ENCODE results near the gene GRIN3B. TPM values are rescaled to one million over a fixed set of nuclear protein-coding genes. Genes with fewer than 3 reads are reported as not detected.

Gene GRIN3B
- total and polyA plus RNA-seq, 2 donors (not counting 1 experiment from before 2014, with no cell fraction given) = 0.10 to 0.42 TPM

DNA sequence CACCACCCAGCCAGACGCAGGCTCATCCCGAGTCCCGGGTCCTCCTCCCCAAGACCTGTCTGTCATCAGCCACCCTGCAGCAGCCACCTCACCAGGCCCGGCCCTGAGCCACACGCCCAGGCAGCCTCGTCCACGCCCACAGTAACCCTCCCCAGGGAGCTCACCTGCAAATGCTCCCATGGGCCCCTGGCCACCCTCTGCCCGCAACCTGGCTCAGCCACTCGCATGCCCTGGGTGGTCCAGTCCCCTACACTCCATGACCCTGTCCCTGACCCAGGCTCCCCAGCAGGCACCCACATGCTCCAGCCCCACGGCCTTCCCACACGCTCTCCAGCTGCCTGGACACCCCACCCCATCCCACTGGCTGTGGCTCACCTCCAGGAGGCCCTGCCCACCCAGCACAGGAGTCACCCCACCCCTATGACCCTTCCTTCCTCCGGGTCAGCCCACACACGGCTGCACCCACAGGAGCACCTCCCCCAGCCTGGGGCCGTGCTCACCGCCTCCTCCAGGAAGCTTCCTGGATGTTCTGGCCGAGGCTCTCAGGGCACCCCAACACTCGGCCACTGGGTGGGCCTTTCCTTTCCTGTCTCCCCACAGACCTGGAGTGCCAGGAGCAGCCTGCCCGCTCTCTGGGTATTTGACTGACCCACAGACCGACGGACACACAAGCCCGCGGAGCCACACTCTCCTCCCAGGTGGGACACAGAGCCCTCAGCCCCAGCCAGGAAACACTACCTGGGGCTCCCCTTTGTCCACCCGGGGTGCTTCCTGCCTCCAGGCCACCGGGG is 17.1 kb downstream of the GRIN3B start:
- no peaks in the 10 kb centered on the region for H3K9me3 Mint-ChIP-seq (ENCODE audit: insufficient read depth)
- H3K27me3 Mint-ChIP-seq = no peaks in the 10 kb centered on the region
- H3K27me3 ChIP-seq (replicated peaks in 1 of 4; ENCODE audit: control extremely low read depth in 1 of 4, control insufficient read depth in 3 of 4, insufficient read depth in 4 of 4, low read length in 3 of 4) = no peaks in the 10 kb centered on the region
- ChIA-PET POLR2A (interaction anchor here (0.6 to 1.6 kb wide), 5 partner anchors 8 to 85 kb away, joined by 3 to 11 read pairs (median 6); partner anchors contain the start of gene CNN2), CTCF (interaction anchor here (0.5 kb wide), 1 partner anchor 14 kb away, joined by 3 read pairs; no protein-coding TSS in a partner anchor)
- peaks cover 0 to 29% of the 10 kb centered on the region in 2 experiments for H3K36me3 ChIP-seq (replicated peaks in 1 of 2; ENCODE audit: control extremely low read depth in 1 of 2, control insufficient read depth in 1 of 2, extremely low read depth in 1 of 2, insufficient read depth in 2 of 2, low read length in 1 of 2)
- intact Hi-C loops (cut with micrococcal nuclease) = no loop called here
- peak overlapping the region in 1 of 5 experiments; percentile 9 for H3K4me3 ChIP-seq (ENCODE audit: control extremely low read depth in 1 of 5, extremely low read depth in 1 of 5, insufficient read depth in 1 of 5, low read depth in 2 of 5, low read length in 4 of 5)
- peak overlapping the region; percentile 85 for H3K27ac Mint-ChIP-seq
- peak overlapping the region; percentile 79 for H3K4me3 Mint-ChIP-seq
- DNase-seq (no peak), ATAC-seq (ENCODE audit: low read depth) (no peak)
- H2AFZ ChIP-seq (ENCODE audit: insufficient read depth, low read depth, low read length, poor library complexity, severe bottlenecking) = no peak overlapping the region
- H3K4me1 Mint-ChIP-seq = peaks cover 51% of the 10 kb centered on the region
- H4K20me1 ChIP-seq (ENCODE audit: control insufficient read depth, insufficient read depth, low read length, poor library complexity, severe bottlenecking) = peaks cover 84% of the 10 kb centered on the region
- TF ChIP-seq CTCF (IDR thresholded peaks at IDR 0.05) (no peak), EZH2 (IDR thresholded peaks at IDR 0.05; ENCODE audit: borderline replicate concordance, insufficient read depth, low read depth, low read length, poor library complexity, severe bottlenecking) (no peak)
- H3K4me1 ChIP-seq (ENCODE audit: control insufficient read depth in 2 of 2, insufficient read depth in 2 of 2, low read length in 2 of 2) = peaks cover 41 to 65% of the 10 kb centered on the region in 2 donors
- H3K9me3 ChIP-seq (ENCODE audit: control extremely low read depth in 1 of 3, control insufficient read depth in 2 of 3, insufficient read depth in 1 of 3, low read length in 2 of 3) = no peaks in the 10 kb centered on the region
- WGBS (ENCODE audit: insufficient coverage) = 67% methylated on average over 24 of the region's 24 CpGs
- peak overlapping the region; percentile 57 for H3K4me2 ChIP-seq (replicated peaks; ENCODE audit: low read depth, low read length, poor library complexity, severe bottlenecking)
- peak overlapping the region; percentile 15 for H3K9ac ChIP-seq (ENCODE audit: low read length)
- H3K27ac ChIP-seq (ENCODE audit: low read length in 2 of 2) = no peak overlapping the region
- H3K79me2 ChIP-seq (ENCODE audit: control insufficient read depth, insufficient read depth, low read length) = peaks cover 83% of the 10 kb centered on the region

DNA sequence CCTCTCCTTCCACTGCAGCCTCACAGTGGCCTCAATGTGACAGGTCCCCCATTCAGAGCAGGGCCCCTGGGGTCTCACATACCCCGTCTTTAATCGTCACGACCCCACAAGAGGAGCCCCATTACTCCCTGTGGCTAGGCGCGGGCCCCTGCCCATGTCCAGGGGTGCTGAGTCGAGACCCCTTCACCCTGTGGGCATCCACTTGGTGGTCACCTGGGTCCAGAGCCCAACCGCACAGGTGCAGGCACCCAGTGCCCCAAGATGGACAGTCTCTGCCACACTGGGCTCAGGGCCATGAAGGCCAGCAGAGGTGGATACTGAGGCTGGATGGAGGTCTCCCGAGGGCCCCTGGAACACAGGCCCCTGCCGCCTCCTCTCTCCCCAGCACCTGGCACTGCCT is 17.7 kb downstream of the GRIN3B start:
- WGBS (ENCODE audit: insufficient coverage) = 95% methylated on average over 9 of the region's 9 CpGs
- H3K27me3 ChIP-seq (replicated peaks in 1 of 4; ENCODE audit: control extremely low read depth in 1 of 4, control insufficient read depth in 3 of 4, insufficient read depth in 4 of 4, low read length in 3 of 4) = no peaks in the 10 kb centered on the region
- peaks cover 0 to 24% of the 10 kb centered on the region in 2 experiments for H3K36me3 ChIP-seq (replicated peaks in 1 of 2; ENCODE audit: control extremely low read depth in 1 of 2, control insufficient read depth in 1 of 2, extremely low read depth in 1 of 2, insufficient read depth in 2 of 2, low read length in 1 of 2)
- POLR2A ChIA-PET = interaction anchor here (0.6 to 1.6 kb wide), 4 partner anchors 9 to 1914 kb away, joined by 3 to 11 read pairs (median 6); no protein-coding TSS in a partner anchor
- H3K4me3 Mint-ChIP-seq = peak overlapping the region; percentile 79
- H3K4me3 ChIP-seq (ENCODE audit: control extremely low read depth in 1 of 5, extremely low read depth in 1 of 5, insufficient read depth in 1 of 5, low read depth in 2 of 5, low read length in 4 of 5) = no peak overlapping the region
- peaks cover 41 to 65% of the 10 kb centered on the region in 2 donors for H3K4me1 ChIP-seq (ENCODE audit: control insufficient read depth in 2 of 2, insufficient read depth in 2 of 2, low read length in 2 of 2)
- DNase-seq = no peak
- no peaks in the 10 kb centered on the region for H3K9me3 ChIP-seq (ENCODE audit: control extremely low read depth in 1 of 3, control insufficient read depth in 2 of 3, insufficient read depth in 1 of 3, low read length in 2 of 3)
- no peak overlapping the region for H3K27ac ChIP-seq (ENCODE audit: low read length in 2 of 2)
- H3K9ac ChIP-seq (ENCODE audit: low read length) = no peak overlapping the region
- no peaks in the 10 kb centered on the region for H3K9me3 Mint-ChIP-seq (ENCODE audit: insufficient read depth)
- H3K79me2 ChIP-seq (ENCODE audit: control insufficient read depth, insufficient read depth, low read length) = peaks cover 81% of the 10 kb centered on the region
- intact Hi-C loops (cut with micrococcal nuclease) = no loop called here
- H3K27ac Mint-ChIP-seq = no peak overlapping the region
- H3K4me2 ChIP-seq (replicated peaks; ENCODE audit: low read depth, low read length, poor library complexity, severe bottlenecking) = peak overlapping the region; percentile 57
- TF ChIP-seq CTCF (IDR thresholded peaks at IDR 0.05) (no peak), EZH2 (IDR thresholded peaks at IDR 0.05; ENCODE audit: borderline replicate concordance, insufficient read depth, low read depth, low read length, poor library complexity, severe bottlenecking) (no peak)
- CTCF ChIA-PET = interaction anchor here (1.6 kb wide), 1 partner anchor 223 kb away, joined by 6 read pairs; no protein-coding TSS in a partner anchor
- H2AFZ ChIP-seq (ENCODE audit: insufficient read depth, low read depth, low read length, poor library complexity, severe bottlenecking) = no peak overlapping the region
- no peaks in the 10 kb centered on the region for H3K27me3 Mint-ChIP-seq
- peaks cover 78% of the 10 kb centered on the region for H4K20me1 ChIP-seq (ENCODE audit: control insufficient read depth, insufficient read depth, low read length, poor library complexity, severe bottlenecking)
- peaks cover 51% of the 10 kb centered on the region for H3K4me1 Mint-ChIP-seq
- no peak for ATAC-seq (ENCODE audit: low read depth)

Data from B cell (primary cell).